Thoracic aorta (tissue), 2 donors: ENCODE results near the gene DPP8. TPM values are rescaled to one million over a fixed set of nuclear protein-coding genes. Genes with fewer than 3 reads are reported as not detected.
"Not testable (repeated sequence)": the region's sequence is repeated elsewhere in the genome, so short reads cannot be mapped to it uniquely, and the experiment has no call there.

Experiments used
- ATAC-seq: fragments of 150-250 bp; one replicate; pipeline ENCODE4 v1.8.0; 2017; ENCODE audit warnings: low read depth; ENCODE audit not compliant: insufficient number of reproducible peaks, low FRiP score
- DNase-seq: peaks from one replicate; pipeline ENCODE4 v3.0.0-alpha.2; 2020; ENCODE audit warnings: low spot score
- H3K27ac ChIP-seq, 2 donors: fragments of 200-600 bp; sonication (generic); 1 replicate in 1 of 2; 2 replicates in 1 of 2; pipeline ENCODE4 v1.5.1; 2016; ENCODE audit warnings: mild to moderate bottlenecking in 2 of 2, moderate library complexity in 2 of 2
- H3K27me3 ChIP-seq: fragments of 200-600 bp; sonication (generic); replicated peaks from 2 replicates; pipeline ENCODE4 v1.6.0; 2016; ENCODE audit warnings: mild to moderate bottlenecking; ENCODE audit not compliant: insufficient read depth
- H3K36me3 ChIP-seq: fragments of 200-600 bp; sonication (generic); one replicate; pipeline ENCODE4 v1.5.1; 2016
- H3K4me1 ChIP-seq, 2 donors: fragments of 200-600 bp; sonication (generic); 1 replicate in 1 of 2; 2 replicates in 1 of 2; pipeline versions ENCODE4 v1.5.1 to v1.6.0; 2016; ENCODE audit warnings: low read depth in 2 of 2, mild to moderate bottlenecking in 1 of 2; ENCODE audit not compliant: control insufficient read depth in 1 of 2
- H3K4me3 ChIP-seq: fragments of 200-600 bp; sonication (generic); 2 replicates; pipeline ENCODE4 v1.5.1; 2016; ENCODE audit warnings: mild to moderate bottlenecking
- H3K9me3 ChIP-seq: fragments of 200-600 bp; sonication (generic); 2 replicates; pipeline ENCODE4 v1.5.1; 2016
- CTCF ChIP-seq: fragments of 200-600 bp; sonication (generic); IDR thresholded peaks from one replicate; pipeline ENCODE4 v1.5.1; 2019; ENCODE audit warnings: antibody characterized with exemption
- total RNA-seq, 2 donors: library from RNA; depleted of rRNA; stranded (reverse); fragments of >200 nt; gene quantifications; one replicate each; pipeline versions ENCODE4 v1.1.0 to v1.2.3, GENCODE V29; 2016

Gene DPP8
- total RNA-seq, 2 donors from 2014 or later, result 38.3 to 58.0 TPM

DNA sequence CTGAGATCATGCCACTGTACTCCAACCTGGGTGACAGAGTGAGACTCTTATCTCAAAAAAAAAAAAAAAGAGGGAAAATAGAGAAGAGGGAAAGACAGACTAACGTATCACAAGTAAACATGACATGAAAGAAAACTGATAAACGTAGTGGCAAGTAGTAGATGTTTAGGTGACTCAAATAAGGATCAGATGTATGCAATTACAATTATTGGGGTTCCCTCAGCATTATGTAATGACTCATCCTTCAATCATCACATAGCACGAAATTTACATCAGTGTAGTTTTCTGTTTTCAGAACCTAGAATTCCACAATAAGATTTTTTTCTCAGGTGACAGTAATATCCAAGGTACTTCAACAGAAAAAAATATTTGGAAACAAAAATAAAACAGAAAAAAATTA is 46.6 kb downstream of the DPP8 start:
- TF ChIP-seq CTCF, result no peak
- Histone ChIP-seq H3K27me3 (no peaks in the 10 kb centered on the region), H3K27ac (no peak overlapping the region), H3K4me1 (no peaks in the 10 kb centered on the region), H3K9me3 (no peaks in the 10 kb centered on the region), H3K36me3 (peaks cover 24% of the 10 kb centered on the region), H3K4me3 (no peak overlapping the region)
- DNase-seq, result no peak
- no peak for ATAC-seq

DNA sequence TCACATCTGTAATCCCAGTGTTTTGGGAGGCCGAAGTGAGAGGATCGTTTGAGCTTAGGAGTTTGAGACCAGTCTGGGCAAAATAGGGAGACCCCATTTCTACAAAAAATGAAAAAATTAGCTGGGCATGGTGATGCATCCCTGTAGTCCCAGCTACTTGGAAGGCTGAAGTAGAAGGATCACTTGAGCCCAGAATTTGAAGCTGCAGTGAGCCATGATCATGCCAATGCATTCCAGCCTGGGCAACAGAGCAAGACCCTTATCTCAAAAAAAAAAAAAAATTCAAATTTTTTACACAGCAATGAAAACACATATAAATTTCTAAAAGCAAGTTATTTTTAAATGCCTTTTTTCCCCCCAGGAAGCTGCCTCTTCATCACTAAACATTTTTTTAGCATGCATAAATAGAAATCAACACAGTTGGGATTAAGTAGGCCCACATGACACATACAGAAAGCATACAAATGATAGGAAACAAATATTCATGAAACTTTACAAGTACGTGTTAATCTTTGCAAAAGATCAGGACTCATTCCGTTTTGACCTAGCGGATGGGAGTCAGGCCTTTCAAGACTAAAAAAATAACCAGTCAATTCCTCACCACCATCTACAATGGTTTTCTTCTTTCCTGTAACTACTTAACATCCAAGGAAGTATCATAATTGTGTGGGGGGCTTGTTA is 49.1 kb downstream of the DPP8 start:
- Histone ChIP-seq H3K4me1 (no peaks in the 10 kb centered on the region), H3K27me3 (no peaks in the 10 kb centered on the region), H3K4me3 (no peak overlapping the region), H3K9me3 (no peaks in the 10 kb centered on the region), H3K36me3 (peaks cover 35% of the 10 kb centered on the region), H3K27ac (no peak overlapping the region)
- no peak for DNase-seq
- ATAC-seq, result no peak
- no peak for TF ChIP-seq CTCF

- no peak for TF ChIP-seq CTCF
- H3K27me3 ChIP-seq, result no peaks in the 10 kb centered on the region
- ATAC-seq (no peak), DNase-seq (no peak)
- H3K27ac ChIP-seq, result no peak overlapping the region
- no peak overlapping the region for H3K4me3 ChIP-seq
- peaks cover 41% of the 10 kb centered on the region for H3K36me3 ChIP-seq
- no peaks in the 10 kb centered on the region for H3K9me3 ChIP-seq
- H3K4me1 ChIP-seq, result no peaks in the 10 kb centered on the region
These were observed 50.6 kb downstream of the DPP8 start for GRCh38 chr15:65466901-65467300.

- ATAC-seq, H3K4me1 ChIP-seq, H3K27me3 ChIP-seq, H3K9me3 ChIP-seq, DNase-seq, H3K27ac ChIP-seq, H3K4me3 ChIP-seq: not testable (repeated sequence)
- H3K36me3 ChIP-seq, result peaks cover 53% of the 10 kb centered on the region
These were observed 54.4 kb downstream of the DPP8 start for GRCh38 chr15:65463096-65463495.

DNA sequence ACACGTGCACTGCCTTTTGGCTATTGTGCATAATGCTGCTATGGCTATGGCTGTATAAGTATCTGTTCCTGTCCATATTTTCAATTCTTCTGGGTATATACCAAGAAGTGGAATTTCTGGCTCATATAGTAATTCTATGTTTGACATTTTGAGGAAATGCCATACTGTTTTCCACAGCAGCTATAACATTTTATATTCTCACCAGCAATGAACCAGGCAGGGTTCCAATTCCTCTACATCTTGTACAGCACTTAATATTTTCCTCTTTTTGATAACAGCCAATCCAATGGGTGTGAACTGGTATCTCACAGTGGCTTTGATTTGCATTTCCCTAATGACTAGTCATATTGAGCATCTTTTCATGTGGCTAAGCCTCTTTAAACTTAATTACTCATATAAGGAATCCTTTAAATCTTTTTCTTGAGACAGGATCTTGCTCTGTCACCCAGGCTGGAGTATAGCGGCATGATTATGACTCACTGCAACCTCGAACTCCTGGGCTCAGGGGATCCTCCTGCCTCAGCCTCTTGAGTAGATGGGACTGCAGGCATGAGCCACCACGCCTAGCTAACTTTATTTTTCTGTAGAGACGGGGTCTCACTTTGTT is 56.6 kb downstream of the DPP8 start:
- Histone ChIP-seq H3K36me3 (peaks cover 57% of the 10 kb centered on the region), H3K4me1 (no peaks in the 10 kb centered on the region), H3K27me3 (no peaks in the 10 kb centered on the region), H3K4me3 (no peak overlapping the region), H3K9me3 (no peaks in the 10 kb centered on the region), H3K27ac (no peak overlapping the region)
- no peak for ATAC-seq
- DNase-seq, result no peak
- TF ChIP-seq CTCF, result no peak

- ATAC-seq, H3K4me1 ChIP-seq, H3K4me3 ChIP-seq, H3K9me3 ChIP-seq, H3K27me3 ChIP-seq, H3K27ac ChIP-seq, DNase-seq: not testable (repeated sequence)
- peaks cover 38% of the 10 kb centered on the region for H3K36me3 ChIP-seq
These were observed 62.2 kb downstream of the DPP8 start for GRCh38 chr15:65455256-65455655.
